Measurements from ENCODE around the gene PNMA1. TPM values are rescaled to one million over a fixed set of nuclear protein-coding genes. Genes with fewer than 3 reads are reported as not detected.

The PNMA1 gene
- total RNA-seq, 4 donors from 2014 or later, result 41.7 to 95.2 (median 47.6) TPM

DNA sequence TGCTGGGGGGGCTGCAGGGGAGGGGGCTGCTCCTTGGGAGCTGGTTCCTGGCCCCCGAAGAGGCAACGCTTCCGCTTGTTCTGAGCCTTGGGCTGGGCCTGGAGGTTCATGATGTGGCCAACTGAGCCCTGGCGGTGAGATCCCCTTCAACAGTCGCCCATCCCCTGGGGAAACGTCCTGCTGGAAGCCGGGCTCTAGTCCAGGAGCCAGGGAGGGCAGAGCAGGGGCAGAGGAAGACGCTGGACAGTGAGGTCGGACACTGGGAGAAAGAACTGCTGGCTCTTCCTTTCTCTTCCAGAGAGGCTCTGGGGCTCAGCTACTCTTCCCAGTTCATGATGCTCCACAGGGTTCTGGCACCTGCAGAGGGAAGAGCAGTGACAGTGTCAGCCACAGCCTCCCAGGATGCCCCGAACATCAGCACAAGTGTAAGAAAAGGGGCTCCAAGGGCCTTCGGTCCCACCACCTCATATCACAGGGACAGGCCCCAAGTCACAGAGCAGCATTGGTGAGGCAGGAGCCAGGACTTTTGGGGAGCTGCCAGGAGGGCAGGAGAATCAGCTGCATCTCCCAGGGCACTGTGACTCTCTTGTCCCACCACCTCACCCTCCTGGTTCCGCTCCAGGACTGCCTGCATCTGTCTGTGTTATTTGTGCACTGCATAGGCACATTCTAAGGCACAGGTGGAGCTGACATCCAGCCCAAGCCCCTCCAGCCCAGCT is 25.9 kb upstream of the PNMA1 start:
- ATAC-seq, result no peak
- no peaks in the 10 kb centered on the region for H3K27me3 ChIP-seq
- peak overlapping the region in 1 of 2 donors; percentile 41 for H3K4me3 ChIP-seq
- no peaks in the 10 kb centered on the region for H3K9me3 ChIP-seq
- 62% methylated on average over 3 of the region's 12 CpGs; no CpG with 5 or more reads in 1 of the 2 donors for WGBS, 2 donors (ENCODE audit: low coverage in 1 of 2)
- peaks cover 0 to 48% of the 10 kb centered on the region in 2 donors for H3K36me3 ChIP-seq
- H3K27ac ChIP-seq, result peak overlapping the region; percentile 68 to 100 (median 88)
- TF ChIP-seq POLR2AphosphoS5 (IDR thresholded peaks at IDR 0.05) (no peak), POLR2A (IDR thresholded peaks at IDR 0.05) (no peak), EP300 (IDR thresholded peaks at IDR 0.05) (no peak)
- TF ChIP-seq, protein P1, sequence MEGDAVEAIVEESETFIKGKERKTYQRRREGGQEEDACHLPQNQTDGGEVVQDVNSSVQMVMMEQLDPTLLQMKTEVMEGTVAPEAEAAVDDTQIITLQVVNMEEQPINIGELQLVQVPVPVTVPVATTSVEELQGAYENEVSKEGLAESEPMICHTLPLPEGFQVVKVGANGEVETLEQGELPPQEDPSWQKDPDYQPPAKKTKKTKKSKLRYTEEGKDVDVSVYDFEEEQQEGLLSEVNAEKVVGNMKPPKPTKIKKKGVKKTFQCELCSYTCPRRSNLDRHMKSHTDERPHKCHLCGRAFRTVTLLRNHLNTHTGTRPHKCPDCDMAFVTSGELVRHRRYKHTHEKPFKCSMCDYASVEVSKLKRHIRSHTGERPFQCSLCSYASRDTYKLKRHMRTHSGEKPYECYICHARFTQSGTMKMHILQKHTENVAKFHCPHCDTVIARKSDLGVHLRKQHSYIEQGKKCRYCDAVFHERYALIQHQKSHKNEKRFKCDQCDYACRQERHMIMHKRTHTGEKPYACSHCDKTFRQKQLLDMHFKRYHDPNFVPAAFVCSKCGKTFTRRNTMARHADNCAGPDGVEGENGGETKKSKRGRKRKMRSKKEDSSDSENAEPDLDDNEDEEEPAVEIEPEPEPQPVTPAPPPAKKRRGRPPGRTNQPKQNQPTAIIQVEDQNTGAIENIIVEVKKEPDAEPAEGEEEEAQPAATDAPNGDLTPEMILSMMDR (IDR thresholded peaks at IDR 0.05), result no peak
- H3K4me1 ChIP-seq, result peaks cover 13 to 72% (median 61%) of the 10 kb centered on the region in 3 donors

DNA sequence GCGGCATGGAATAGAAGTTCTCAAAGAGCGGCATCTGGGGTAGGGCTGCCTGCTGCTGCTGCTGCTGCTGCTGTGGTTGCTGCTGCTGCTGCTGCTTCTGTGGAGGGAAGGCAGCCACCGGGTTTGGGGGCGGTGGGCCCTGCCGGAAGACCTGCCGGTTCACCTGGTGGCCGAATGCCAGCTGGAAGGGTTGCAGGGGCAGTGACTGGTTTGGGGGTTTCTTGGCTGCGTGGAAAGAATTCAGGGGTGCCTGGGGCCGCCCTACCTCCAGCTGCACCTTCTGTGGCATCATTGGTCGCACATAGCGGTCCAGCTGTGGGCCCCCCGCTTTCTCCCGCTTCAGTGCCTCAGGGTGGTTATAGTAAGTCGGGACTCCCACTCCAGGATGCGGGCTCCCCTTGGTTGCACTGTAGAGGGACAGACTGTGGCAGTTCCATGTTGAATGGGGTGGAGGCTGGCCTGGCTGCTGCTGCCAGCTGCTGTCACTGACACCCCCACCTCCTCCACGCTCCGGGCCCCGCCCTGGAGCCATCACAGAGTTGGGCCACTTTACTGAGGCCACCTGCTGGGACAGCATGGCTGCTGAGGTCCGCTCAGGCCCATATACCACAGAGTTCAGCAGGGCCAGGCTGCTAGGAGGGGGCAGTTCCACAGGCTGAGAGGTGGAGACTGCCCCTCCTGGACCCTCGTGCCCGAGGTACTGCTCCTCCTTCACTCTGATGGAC is 25.2 kb upstream of the PNMA1 start:
- Histone ChIP-seq H3K27ac (peak overlapping the region; percentile 68 to 100 (median 88)), H3K27me3 (no peaks in the 10 kb centered on the region), H3K36me3 (peaks cover 0 to 55% of the 10 kb centered on the region in 2 donors), H3K4me1 (peaks cover 11 to 65% (median 54%) of the 10 kb centered on the region in 3 donors), H3K4me3 (no peak overlapping the region), H3K9me3 (no peaks in the 10 kb centered on the region)
- no peak for ATAC-seq
- TF ChIP-seq POLR2A (IDR thresholded peaks at IDR 0.05) (no peak), EP300 (IDR thresholded peaks at IDR 0.05) (no peak), POLR2AphosphoS5 (IDR thresholded peaks at IDR 0.05) (no peak)
- TF ChIP-seq, protein P1 (IDR thresholded peaks at IDR 0.05), result no peak
- 75% methylated on average over 4 of the region's 21 CpGs; no CpG with 5 or more reads in 1 of the 2 donors for WGBS, 2 donors (ENCODE audit: low coverage in 1 of 2)

DNA sequence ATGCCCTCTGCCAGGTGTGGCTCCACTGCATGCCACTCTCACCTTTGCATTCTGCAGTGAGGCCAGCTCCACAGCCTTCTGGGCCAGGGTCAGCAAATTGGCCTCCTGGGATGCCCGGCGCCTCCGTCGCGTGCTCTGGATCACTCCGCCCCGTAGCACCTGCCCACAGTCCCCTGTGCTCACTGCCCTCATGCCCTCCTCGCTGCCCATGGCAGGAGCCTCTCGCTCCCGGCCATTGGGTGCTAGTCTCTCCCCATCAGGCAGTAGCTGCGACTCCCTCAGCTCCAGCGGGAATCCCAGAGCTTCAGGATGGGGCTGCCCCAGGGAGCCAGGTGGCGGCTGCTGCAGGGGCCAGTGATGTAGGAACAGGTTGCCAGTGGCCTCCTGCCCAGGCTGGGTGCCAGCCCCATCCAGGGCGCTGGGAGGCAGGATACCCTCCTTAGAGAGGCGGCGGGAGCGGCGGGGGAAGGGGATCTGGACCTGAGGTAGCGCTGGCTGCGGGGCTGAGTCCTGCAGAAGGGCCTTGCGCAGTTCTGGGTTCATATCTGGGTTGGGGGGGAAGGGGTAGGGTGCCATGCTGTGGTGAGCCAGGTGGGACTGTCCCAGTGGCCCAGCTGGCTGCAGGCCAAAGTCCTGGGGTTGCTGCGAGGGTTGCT is 24.5 kb upstream of the PNMA1 start:
- Histone ChIP-seq H3K36me3 (peaks cover 0 to 62% of the 10 kb centered on the region in 2 donors), H3K4me3 (no peak overlapping the region), H3K27ac (peak overlapping the region in 3 of 4 donors; percentile 86 to 100 (median 89)), H3K27me3 (no peaks in the 10 kb centered on the region), H3K4me1 (peaks cover 11 to 58% (median 47%) of the 10 kb centered on the region in 3 donors), H3K9me3 (no peaks in the 10 kb centered on the region)
- TF ChIP-seq POLR2AphosphoS5 (IDR thresholded peaks at IDR 0.05), result no peak
- ATAC-seq, result no peak
- 90 to 97% methylated on average over 2 to 7 of the region's 22 CpGs for WGBS, 2 donors (ENCODE audit: low coverage in 1 of 2)

DNA sequence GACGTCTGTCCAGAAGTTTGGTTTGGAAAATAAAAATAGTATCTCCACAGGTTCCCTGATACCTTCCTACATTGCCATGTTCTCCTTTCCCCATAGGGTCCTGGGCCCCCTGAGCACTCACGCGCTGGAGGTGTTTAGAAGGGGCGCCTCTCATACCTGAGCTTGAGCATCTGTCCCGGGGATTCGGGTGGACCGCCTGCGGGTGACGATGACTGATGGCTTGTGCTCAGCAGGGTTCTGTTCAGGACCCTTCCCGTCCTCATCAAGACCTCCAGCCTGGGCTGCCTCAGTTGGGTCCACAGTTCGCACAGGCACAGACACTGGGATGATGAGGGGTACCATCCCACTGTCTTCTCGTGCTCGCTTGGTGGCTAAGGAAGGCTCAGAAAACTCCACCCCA is 22.7 kb upstream of the PNMA1 start:
- Histone ChIP-seq H3K27me3 (no peaks in the 10 kb centered on the region), H3K36me3 (peaks cover 0 to 68% of the 10 kb centered on the region in 2 donors), H3K9me3 (no peaks in the 10 kb centered on the region), H3K4me1 (peaks cover 8 to 46% (median 29%) of the 10 kb centered on the region in 3 donors), H3K4me3 (no peak overlapping the region), H3K27ac (peak overlapping the region in 3 of 4 donors; percentile 46 to 100 (median 86))
- TF ChIP-seq POLR2AphosphoS5 (IDR thresholded peaks at IDR 0.05) (no peak), POLR2A (IDR thresholded peaks at IDR 0.05) (no peak), EP300 (IDR thresholded peaks at IDR 0.05) (no peak)
- TF ChIP-seq, protein P1 (IDR thresholded peaks at IDR 0.05), result no peak
- no peak for ATAC-seq
- 66 to 73% methylated on average over 7 to 8 of the region's 13 CpGs for WGBS, 2 donors (ENCODE audit: low coverage in 1 of 2)

DNA sequence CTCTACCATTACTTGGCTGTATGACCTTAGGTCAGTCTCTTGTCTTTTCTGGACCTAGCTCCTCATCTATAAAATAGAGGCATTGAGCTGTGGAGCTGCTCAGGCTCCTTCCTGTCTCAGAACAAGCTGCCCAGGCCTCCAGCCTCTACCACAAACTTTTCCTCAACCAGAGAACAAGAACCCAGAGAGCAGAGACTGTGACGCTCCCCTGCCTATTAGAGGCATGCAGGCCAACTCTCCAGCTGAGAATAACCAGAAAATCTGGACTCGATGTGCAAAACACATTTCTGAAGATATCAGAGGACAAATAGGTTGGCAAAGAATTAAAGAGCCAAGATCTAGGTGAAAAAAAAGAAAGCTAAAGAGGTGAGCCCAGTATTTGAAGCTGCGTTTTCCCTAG is 17.8 kb upstream of the PNMA1 start:
- no peak for ATAC-seq
- no peaks in the 10 kb centered on the region for H3K27me3 ChIP-seq
- peaks cover 0 to 76% of the 10 kb centered on the region in 2 donors for H3K36me3 ChIP-seq
- WGBS, 2 donors (ENCODE audit: low coverage in 1 of 2), result 52 to 69% methylated on average over 2 of the region's 3 CpGs
- no peaks in the 10 kb centered on the region for H3K9me3 ChIP-seq
- H3K4me3 ChIP-seq, result no peak overlapping the region
- peak overlapping the region; percentile 9 to 83 (median 72) for H3K27ac ChIP-seq
- TF ChIP-seq POLR2AphosphoS5 (IDR thresholded peaks at IDR 0.05), result no peak
- TF ChIP-seq EP300 (IDR thresholded peaks at IDR 0.05), result no peak
- no peak for TF ChIP-seq POLR2A (IDR thresholded peaks at IDR 0.05)
- TF ChIP-seq, protein P1 (IDR thresholded peaks at IDR 0.05), result no peak
- H3K4me1 ChIP-seq, result peaks cover 5 to 55% (median 13%) of the 10 kb centered on the region in 3 donors

Data from gastroesophageal sphincter (tissue), 4 donors.